GM19324 (cell line): Measurements from ENCODE around the gene FAM110C.
A peak's percentile ranks its signal among the peaks of the same experiment; 100 is the strongest.
"Not testable (repeated sequence)": the region's sequence is repeated elsewhere in the genome, so short reads cannot be mapped to it uniquely, and the experiment has no call there.

ENCODE experiments used
- ATAC-seq: cut with Tn5 transposase; IDR thresholded peaks from one replicate; pipeline ENCODE4 v1.9.1; 2021; ENCODE audit warnings: mild to moderate bottlenecking, moderate library complexity; ENCODE audit not compliant: unreplicated experiment, low FRiP score

The FAM110C gene

DNA sequence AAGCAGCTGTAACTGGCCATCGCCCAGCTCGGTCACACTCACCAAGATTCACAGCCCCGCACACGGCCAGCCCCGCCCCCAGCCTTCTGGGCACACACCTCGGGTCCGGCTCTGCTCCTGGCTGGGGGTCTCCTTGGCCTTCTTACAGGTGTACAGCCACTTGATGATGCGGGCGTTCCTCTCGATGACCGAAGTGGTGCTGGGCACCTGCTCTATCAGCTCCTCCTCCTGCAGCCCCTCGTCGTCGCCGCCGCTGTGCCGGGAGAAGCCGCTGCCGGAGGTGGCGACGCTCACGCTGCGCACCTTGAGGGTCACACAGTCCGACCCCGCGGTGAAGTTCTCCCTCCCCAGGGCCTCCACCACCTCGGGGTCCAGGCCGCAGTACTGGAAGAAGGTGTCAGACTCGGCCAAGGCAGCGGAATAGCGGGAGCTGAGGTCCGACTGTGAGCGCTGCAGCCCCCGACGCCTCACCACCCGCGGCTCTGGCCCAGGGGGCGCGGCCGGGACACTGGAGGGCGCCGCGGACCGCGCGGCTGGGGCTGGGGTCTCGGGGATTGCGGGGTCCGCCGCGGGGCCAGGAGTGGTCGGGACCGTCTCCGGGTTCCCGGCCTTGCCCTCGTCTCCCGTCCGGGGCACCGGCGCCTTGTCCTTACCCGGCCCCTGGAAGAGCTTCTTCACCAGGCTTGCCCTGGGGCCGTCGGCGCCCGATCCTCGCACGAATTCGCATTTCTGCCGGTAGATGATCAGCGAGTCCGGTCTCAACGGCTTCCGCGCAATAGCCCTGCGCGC is 769 bp downstream of the FAM110C start:
- no peak for ATAC-seq

DNA sequence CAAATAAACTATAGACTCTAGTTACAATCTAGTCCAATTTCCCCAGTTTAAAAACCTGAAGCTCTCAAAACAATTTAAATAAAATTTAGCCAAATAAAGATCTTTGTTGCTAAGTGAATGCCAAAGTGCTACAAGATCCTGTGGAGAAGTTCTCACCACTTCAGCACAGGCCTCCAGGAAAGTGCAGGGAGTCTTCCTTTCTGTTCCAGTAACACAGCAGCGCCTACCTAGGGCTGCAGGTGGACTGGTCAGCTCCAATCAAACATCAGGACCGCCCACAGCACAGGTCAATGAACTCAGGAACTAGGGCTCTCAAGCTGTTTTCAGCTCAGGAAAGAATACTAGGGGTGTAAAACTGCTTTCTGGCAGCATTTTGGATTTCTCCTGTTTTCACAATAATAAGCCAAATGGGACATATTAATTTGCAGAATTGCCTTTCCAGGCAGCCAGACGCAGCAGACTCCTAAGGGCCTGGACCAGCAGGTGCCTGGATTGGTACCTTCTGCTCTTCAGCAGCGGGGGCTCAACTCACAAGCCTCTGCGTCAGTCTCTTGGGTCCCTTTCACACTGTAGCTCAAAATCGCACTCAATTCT is 1.5 kb downstream of the FAM110C start:
- ATAC-seq, result no peak

DNA sequence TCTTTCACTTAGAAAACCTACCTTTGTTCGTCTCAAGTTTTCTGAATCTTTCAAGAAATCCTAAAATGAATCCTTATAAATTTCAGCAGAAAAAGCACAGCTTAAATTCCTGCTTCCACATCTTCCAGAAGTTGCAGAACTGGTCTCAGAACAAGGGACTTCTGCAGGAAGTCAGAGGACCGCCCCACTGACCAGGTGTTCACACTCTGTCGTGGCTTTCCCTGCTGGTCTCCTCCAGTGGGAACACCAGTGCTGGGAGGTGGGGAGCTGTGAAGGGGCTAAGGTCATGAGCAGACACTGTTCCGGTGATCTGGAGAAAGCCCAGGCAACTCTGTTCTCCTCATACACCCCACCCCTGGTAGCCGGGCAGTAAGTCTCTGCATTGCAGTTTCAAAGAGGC is 3.5 kb downstream of the FAM110C start:
- no peak for ATAC-seq

DNA sequence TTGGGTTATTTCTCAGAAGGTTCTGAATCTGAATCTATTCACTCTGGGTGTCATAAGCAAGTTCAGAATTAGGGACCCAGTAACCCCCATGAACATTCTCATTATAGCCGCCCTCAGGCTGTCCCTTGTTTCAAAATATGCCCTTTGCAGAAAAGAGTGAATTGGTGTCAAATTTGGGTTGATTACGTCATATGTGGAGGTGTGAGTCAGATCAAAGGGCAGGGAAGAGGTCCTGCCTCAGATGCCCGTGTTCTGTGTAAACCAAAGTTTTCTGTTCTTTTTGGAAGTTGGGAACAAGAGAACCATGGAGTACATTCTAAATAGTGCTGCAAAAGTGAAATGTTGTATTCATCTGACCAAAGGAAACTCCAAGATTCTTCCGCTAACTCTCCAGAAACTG is 5.8 kb downstream of the FAM110C start:
- no peak for ATAC-seq

DNA sequence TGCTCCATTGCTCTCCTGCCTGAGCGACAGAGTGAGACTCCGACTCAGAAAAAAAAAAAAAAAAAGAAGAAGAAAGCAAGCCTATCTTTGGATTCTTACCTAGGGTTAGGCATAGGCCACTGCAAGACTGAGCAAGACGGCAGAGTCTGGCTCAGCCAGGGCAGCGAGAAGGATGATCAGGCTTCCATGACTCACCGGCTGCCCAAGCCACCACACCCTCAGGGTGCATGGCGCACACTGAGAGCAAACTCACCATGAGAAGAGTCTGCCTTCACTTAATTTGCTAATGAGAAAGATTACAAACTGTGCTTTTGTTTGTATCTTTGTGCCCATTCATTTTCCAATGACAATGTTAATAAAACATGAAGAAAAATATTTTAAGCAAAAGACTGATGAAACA is 8.2 kb downstream of the FAM110C start:
- ATAC-seq, result no peak

DNA sequence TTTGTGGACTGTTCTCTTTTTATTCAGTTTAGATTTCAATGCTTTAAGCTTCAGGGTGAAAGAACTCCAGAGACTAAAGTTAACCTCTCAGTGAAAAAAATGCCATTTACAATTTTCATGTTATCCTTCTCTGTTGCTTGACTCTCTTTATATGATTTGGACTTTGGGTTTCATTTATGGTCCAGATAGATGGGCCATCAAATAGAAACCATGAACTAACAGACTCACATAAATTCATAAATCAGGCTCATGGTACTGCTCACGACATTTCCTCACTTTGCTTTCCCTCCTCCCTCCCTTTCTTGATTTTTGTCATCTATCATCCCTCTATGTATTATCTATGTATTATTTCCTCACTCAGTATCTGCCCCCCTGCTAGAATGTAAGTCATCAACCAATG is 10.0 kb downstream of the FAM110C start:
- no peak for ATAC-seq

DNA sequence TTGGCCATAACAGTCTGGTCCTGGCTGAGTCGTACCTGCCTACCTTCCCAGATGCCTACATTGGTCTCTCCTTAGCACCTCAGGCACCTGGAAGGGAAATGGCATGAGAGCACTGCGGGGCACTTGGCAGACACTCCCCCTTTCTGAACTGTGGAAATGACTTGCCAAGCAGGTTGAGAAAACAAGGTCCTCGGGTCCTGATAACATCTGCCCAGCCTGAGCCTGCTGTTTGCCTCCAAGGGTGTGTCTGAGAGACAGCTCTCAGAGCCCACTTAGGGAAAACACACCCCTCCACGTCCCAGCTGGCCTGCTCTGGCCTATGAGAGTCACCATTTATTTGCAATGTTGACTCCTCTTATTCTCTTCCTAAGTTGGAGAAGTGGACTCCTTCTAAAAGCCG is 10.5 kb downstream of the FAM110C start:
- ATAC-seq, result no peak

DNA sequence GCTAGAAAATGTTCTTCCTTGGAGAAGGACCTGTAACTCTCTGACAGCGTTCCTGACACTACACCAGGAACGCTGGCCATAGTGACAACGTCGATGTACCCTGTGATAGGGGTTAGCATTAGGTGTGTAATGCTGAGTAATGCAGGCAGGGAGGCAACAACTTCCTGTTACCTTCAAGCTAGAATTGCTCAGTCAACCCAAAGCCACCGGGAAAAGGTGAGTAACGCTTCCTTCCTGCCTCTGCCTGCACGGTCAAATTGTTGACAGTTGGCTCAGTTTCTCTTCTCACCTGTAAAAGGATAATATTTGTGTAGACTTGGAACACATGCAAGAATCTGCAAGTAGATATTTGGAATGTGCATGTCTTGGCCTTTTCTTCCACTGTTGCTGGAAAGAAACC is 12.7 kb downstream of the FAM110C start:
- no peak for ATAC-seq

DNA sequence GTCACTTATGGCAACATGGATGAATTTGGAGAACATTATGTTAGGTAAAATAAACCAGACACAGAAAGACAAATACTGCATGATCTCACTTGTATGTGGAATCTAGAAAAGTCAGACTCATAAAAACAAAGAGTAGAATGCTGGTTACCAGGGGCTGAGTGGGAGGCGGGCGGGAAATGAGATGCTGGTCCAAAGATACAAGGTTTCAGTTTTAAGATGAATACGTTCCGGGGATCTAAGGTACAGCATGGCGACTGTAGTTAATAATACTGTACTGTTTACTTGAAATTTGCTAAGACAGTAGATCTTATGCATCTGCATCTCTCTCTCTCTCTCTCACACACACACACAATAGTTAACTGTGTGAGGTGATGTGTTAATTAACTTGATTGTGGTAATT is 14.2 kb downstream of the FAM110C start:
- ATAC-seq, result no peak

DNA sequence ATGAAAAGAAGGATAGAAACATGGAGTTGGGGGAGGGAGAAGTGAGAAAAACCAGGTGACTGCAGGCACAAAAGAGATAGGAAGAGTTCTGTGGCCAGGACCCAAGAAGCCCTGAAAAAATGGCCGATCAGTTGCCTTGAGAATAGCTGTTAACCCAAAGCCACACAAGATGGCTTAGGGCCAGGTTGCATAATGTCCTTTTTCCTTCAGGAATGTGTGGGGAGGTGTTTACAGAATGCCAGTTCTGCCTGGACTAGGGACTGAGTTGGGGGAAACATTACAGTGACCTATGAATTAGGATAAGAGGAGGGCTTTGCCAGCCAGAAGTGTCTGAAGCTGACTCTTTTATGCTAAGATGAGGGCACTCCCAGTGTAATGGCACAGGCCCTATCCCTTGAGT is 17.1 kb downstream of the FAM110C start:
- no peak for ATAC-seq

DNA sequence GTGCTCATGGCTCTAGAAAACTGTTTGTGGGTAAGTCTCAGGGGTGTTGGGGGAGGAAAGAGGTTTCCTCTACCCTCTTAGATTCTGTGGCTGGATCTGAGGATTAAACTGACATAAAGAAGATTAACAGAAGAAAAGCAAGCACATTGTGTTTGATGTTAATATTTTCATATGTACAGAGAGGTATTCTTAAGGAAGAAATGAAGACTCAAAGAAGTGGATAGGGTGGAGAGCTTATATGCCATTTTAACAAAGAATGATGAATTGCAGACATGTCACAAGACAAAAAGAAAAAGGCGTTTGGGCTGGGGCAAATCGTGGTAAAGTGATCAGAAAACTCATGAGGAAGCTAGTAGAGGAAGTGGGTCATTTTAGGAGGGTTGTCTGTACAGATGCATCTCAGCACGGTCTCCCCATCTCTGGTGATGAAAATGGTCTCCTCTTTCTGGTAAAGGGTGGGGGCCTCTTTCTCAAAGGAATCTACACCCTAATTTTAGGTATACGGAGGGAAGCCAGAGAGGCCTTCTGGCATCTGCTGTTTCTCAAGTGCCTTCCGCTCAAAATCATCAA is 17.8 kb downstream of the FAM110C start:
- ATAC-seq, result no peak

DNA sequence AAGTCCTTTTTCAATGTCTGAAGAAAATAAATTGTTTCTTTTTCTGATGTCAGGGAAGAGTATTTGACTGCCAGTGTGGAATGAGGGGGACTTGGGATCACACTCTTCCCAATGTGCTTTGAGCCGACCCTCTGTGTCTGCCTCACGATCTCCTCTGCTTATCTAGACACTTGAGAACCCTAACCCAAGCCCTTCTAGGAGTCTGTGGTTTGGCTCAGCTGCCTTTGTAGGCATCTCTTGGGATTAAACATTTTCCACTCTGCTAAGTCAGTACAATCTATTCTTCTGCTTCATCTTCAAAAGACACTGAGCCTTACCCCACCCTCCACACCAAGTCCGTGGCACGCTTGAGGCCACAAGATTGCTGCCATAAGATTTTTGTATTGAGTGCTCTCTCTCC is 19.4 kb downstream of the FAM110C start:
- no peak for ATAC-seq

DNA sequence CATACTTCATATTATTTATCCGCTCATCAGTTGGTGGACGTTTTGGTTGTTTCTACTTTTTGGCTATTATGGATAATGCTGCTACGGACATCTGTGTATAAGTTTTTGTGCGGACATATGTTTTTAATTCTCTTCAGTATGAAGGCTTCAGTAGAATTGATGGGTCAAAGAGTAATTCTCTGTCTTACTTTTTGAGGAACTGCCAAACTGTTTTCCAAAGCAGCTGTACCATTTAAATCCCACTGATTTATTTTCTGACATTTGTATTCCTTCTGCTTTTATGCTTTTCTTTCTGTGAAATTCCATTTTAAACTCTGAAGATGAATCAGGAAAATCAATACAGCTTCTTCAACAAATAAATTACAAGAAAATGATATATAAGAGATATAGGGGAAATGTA is 20.8 kb downstream of the FAM110C start:
- no peak for ATAC-seq

DNA sequence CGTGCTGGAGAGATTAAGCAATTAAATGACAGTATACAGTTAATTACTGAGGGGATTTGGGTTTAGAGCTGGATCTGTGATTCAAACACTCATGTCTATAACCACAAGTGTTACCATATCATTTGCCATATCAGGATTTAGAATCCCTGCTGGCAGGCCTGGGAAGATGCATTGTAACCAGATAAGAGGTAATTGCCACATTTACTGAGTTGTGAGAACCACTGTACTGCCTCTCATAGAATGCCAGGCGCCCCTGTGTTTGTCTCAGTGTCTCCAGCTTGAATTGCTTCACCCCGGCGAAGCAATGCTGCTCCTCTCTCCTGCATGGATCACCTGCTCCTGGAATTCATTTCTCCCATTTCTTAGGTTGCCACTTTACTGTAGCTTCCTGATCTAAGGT is 21.7 kb downstream of the FAM110C start:
- not testable (repeated sequence) for ATAC-seq

DNA sequence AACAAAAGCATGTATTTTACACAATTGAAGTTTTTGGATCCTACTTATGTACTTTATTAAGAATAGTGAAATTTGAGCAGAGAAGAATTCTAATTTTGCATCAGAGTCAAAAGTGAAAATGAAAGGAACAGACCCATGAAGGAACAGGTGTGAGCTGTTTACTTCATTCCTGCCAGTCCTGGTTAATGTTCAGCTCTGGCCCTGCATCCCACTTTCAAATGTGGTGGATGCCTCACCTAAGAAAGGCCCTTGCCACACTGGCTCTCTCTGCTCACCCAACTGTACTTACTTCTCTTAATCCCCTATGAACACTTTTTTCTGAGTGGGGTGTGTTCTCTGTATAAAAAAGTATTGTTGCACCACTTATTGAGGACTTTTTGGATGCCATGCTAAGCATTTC is 22.2 kb downstream of the FAM110C start:
- peak; percentile 89 for ATAC-seq

DNA sequence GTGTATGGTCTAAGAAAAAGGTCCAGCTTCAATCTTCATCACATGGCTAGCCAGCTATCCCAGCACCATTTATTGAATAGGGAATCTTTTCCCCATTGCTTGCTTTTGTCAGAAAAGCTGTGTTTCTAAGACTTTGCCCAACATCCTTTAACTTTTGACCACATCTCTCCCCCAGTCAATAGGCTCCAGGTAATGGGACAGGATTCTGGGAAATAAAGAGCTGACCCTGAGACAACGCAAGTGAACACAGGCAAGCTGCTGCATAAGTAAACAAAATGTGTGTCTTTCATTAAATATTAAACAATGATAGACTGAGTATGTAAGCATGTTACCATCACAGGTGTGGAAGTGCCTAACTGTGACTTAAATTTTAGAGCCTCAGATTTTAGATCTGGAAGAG is 23.0 kb downstream of the FAM110C start:
- no peak for ATAC-seq

DNA sequence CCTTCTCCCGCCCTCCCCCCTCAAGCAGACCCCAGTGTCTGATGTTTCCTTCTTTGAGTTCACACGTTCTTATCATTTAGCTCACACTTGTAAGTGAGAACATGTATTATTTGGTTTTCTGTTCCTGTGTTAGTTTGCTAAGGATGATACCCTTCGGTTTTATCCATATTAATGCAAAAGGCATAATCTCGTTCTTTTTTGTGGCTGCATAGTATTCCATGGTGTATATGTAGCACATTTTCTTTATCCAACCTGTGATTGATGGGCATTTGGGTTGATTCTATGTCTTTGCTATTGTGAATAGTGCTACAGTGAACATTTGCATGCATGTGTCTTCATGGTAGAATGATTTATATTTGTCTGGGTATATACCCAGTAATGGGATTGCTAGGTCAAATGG is 24.1 kb downstream of the FAM110C start:
- not testable (repeated sequence) for ATAC-seq

DNA sequence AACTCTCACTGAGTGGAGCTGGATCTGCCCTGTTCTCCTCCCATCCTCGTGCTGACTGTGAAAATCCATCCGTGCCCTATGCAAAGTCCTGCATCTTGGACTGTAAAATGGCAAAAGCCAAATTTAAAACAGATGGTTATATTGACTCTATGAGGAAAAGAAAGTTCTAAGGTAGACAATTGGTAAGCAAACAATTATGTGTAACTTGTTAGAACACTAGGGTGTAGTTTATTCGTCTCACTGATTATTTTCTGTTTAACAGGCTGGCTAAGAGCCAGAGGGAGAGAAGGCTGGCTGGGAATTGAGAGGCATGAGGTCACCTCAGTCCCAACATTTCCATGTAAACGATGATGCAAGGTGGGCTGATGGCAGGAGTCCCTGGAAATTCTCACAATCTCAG is 26.0 kb downstream of the FAM110C start:
- not testable (repeated sequence) for ATAC-seq

DNA sequence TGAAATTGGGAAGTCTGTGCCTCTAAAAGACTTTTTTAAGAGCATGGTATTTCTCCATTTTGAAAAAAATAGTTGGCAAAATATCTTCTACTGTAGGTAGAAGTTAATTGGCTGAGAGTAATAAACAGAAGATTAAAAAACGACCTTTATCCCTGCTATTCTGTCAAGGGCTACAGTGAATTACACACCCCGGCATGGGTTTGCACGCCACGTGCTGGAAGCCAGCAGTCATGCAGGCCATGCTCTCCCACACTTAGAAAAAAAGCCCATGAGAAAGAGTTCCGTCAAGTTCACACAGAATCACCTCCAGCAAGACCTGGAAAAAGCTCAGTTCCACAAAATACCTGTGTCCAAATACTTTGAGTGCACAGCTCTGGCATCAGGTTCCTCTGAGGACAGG is 26.8 kb downstream of the FAM110C start:
- ATAC-seq, result no peak

DNA sequence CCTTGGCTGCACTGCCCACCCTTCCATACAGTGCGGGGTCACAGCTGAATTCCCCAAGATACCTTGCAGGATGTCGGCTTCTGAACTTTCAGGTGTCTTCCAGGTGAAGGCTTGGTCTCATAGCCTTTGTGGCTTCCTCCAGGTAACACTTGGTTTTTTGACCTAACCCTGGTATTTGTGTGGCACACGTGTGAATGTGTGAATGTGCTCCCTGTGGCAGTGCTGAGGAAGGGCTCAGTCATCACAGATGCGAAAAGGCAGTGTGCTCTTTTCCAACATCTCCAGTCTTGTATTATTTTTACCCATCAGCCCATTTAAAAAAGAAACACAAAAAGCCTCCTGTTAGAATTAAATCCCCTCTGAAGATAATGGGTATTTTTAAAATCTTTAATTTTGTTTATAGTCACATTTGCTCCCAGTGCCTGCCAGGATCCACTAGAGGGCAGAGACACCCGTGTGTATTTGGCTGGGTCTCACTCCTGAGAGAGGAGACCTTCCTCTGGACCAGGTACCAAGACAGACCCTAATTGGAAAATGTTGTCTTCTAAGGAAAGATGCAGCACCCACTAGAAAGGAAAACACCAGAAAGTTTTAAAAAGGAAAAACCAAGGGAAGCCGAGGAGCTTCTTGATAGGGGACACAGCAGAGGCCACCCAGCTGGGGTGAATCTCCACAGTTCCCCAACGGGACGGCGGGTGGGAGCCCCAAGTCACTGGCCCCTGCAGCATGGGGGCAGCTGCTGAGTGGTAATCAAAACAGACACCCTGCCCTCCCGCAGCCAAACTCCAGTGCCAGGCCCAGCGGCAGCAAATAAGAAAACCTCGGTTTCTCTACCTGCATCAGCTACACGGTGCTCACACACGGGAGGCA is 27.7 kb downstream of the FAM110C start:
- no peak for ATAC-seq

DNA sequence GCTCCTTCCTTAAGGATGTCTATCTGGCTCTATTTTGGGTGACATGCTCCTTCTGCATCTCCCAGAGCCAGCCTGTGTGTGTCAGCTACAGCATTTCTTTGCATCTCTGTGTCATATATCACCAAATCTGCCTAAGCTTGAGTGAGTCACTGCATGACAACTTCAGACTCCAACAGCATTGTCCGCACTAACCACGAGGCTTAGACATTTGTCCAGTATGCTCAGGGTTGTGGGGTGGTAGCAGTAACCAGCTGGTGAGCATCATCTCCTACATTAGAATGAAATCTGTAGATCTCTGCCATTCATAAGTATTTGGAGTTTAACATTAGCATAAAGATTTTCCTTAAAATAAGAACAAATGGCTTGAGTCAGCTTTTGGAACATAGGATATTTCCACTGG is 30.4 kb downstream of the FAM110C start:
- ATAC-seq, result not testable (repeated sequence)
